Vagina (tissue), 2 donors: ENCODE data around the gene PLEKHA8. TPM values are rescaled to one million over a fixed set of nuclear protein-coding genes. Genes with fewer than 3 reads are reported as not detected.

ENCODE experiments used
- DNase-seq, 2 donors: peaks; one replicate each; pipeline ENCODE4 v3.0.0-alpha.2; 2017; ENCODE audit errors: extremely low spot score in 2 of 2
- H3K27ac ChIP-seq: fragments of 200-600 bp; sonication (generic); one replicate; pipeline ENCODE4 v1.5.1; 2019
- H3K27me3 ChIP-seq: fragments of 200-600 bp; sonication (generic); one replicate; pipeline ENCODE4 v1.5.1; 2019
- H3K36me3 ChIP-seq, 2 donors: fragments of 200-600 bp; sonication (generic); one replicate each; pipeline ENCODE4 v1.5.1; 2017 to 2019
- H3K4me1 ChIP-seq: fragments of 200-600 bp; sonication (generic); one replicate; pipeline ENCODE4 v1.5.1; 2019
- H3K4me3 ChIP-seq, 2 donors: fragments of 200-600 bp; sonication (generic); 1 replicate in 1 of 2; 2 replicates in 1 of 2; pipeline ENCODE4 v1.5.1; 2016 to 2019
- H3K9me3 ChIP-seq: fragments of 200-600 bp; sonication (generic); one replicate; pipeline ENCODE4 v1.5.1; 2019
- POLR2A ChIP-seq, 2 donors: fragments of 450-650 bp; IDR thresholded peaks; one replicate each; pipeline ENCODE4 v1.6.1; 2017; ENCODE audit warnings: antibody characterized with exemption in 2 of 2, mild to moderate bottlenecking in 2 of 2, moderate library complexity in 2 of 2
- POLR2AphosphoS5 ChIP-seq, 2 donors: sonication (generic); formaldehyde crosslinking; IDR thresholded peaks; one replicate each; pipeline ENCODE4 v1.9.0; 2017; ENCODE audit warnings: antibody characterized with exemption in 2 of 2, mild to moderate bottlenecking in 2 of 2, low read depth in 1 of 2; ENCODE audit not compliant: insufficient read depth in 1 of 2
- intact Hi-C: fragments of 100-400 bp; cut with DNase I; formaldehyde crosslinking; loops from one replicate; pipeline ENCODE4 v1.15.1; 2023
- total RNA-seq: library from RNA; depleted of rRNA; stranded (reverse); fragments of >200 nt; gene quantifications from one replicate; pipeline ENCODE4 v1.2.3, GENCODE V29; 2016
- TF ChIP-seq, protein P1 (sequence below), 3 experiments: fragments of 450-650 bp in 2 of 3; fragments of 200-600 bp in 1 of 3; sonication (generic) in 1 of 3; IDR thresholded peaks; one replicate each; pipeline ENCODE4 v1.5.1; 2017 to 2019; ENCODE audit warnings: antibody characterized with exemption in 3 of 3, mild to moderate bottlenecking in 2 of 3, moderate library complexity in 2 of 3

The PLEKHA8 gene
- total RNA-seq, 1 donor from 2014 or later: 12.3 TPM

DNA sequence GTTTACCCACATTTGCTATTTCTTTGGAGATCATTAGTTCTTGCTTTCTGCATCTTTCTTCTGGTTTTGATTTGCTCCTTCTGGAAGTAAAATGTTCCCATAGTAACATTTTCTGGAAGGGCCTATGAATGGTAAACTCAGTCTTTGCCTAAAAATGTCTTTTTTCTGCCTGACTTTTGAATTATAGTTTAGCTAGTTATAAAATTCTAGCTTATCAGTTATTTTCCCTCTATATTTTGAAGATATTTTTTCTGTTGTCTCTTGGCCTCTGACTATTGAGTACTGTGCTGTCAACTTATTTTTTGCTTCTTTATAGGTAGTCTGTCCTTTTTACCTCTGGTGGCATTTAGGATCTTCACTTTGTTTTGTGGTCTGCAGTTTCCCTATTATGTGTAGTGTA, 84.9 kb downstream of the PLEKHA8 start:
- TF ChIP-seq, protein P1, sequence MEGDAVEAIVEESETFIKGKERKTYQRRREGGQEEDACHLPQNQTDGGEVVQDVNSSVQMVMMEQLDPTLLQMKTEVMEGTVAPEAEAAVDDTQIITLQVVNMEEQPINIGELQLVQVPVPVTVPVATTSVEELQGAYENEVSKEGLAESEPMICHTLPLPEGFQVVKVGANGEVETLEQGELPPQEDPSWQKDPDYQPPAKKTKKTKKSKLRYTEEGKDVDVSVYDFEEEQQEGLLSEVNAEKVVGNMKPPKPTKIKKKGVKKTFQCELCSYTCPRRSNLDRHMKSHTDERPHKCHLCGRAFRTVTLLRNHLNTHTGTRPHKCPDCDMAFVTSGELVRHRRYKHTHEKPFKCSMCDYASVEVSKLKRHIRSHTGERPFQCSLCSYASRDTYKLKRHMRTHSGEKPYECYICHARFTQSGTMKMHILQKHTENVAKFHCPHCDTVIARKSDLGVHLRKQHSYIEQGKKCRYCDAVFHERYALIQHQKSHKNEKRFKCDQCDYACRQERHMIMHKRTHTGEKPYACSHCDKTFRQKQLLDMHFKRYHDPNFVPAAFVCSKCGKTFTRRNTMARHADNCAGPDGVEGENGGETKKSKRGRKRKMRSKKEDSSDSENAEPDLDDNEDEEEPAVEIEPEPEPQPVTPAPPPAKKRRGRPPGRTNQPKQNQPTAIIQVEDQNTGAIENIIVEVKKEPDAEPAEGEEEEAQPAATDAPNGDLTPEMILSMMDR (IDR thresholded peaks at IDR 0.05): no peak
- TF ChIP-seq POLR2AphosphoS5 (IDR thresholded peaks at IDR 0.05; ENCODE audit: insufficient read depth in 1 of 2, low read depth in 1 of 2) (no peak), POLR2A (IDR thresholded peaks at IDR 0.05) (no peak)
- Histone ChIP-seq H3K9me3 (no peaks in the 10 kb centered on the region), H3K27ac (no peak overlapping the region), H3K36me3 (no peaks in the 10 kb centered on the region), H3K4me1 (no peaks in the 10 kb centered on the region), H3K4me3 (no peak overlapping the region), H3K27me3 (no peaks in the 10 kb centered on the region)
- intact Hi-C loops: no loop called here
- no peak for DNase-seq

DNA sequence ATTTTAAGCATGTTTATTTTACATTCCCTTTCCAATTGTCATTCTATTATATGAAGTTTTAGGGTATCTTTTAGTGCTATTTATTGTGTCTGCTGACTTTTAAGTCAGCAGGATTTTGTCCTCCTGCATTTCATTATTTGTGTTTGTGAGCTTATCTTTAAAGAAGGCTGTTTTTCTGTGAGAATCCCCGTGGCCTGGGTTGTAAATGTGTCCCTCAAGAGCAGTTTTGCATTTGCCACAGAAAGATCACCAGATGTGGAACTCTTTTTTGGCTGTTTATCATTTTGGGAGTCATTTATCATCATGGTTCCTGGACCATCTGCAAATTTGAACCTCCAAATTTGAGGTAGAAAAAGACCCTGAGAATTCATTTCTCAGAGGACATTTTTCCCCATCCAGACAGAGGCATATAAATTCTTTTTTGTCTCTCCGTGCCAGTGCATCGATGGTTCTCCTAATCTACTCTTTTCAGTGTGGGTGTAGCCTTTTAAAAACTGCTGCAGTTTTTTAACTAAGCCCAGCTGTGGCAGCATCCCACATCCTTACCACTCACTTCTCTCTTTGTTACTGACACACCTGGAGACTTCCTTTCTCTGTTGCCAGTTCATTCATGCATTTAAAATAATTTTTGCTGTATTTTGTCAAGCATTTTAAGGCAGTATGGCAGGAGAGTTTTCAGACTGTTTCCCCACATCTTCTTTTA, 86.5 kb downstream of the PLEKHA8 start:
- H3K4me1 ChIP-seq: no peaks in the 10 kb centered on the region
- H3K27ac ChIP-seq: no peak overlapping the region
- H3K9me3 ChIP-seq: no peaks in the 10 kb centered on the region
- no peak for TF ChIP-seq POLR2A (IDR thresholded peaks at IDR 0.05)
- no peak for TF ChIP-seq POLR2AphosphoS5 (IDR thresholded peaks at IDR 0.05; ENCODE audit: insufficient read depth in 1 of 2, low read depth in 1 of 2)
- TF ChIP-seq, protein P1 (IDR thresholded peaks at IDR 0.05): no peak
- no peak for DNase-seq
- H3K36me3 ChIP-seq: no peaks in the 10 kb centered on the region
- H3K4me3 ChIP-seq: no peak overlapping the region
- H3K27me3 ChIP-seq: no peaks in the 10 kb centered on the region
- intact Hi-C loops: no loop called here

DNA sequence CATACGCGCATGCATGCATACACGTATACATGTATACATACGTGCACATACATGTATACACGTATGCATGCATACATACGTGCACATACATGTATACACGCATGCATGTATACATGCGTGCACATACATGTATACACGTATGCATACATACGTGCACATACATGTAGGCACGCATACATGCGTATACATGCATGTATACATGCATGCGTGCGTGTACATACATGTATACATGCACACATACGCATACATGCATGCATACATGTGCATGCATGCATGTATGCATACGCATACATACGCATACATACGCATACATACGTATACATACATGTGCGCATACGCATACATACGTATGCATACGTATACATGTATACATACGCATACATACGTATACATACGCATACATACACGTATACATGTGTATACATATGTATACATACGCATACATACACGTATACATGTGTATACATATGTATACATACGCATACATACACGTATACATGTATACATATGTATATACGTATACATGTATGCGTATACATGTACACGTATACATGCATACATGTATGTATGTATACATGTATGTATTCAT, 87.6 kb downstream of the PLEKHA8 start:
- no peaks in the 10 kb centered on the region for H3K27me3 ChIP-seq
- H3K36me3 ChIP-seq: no peaks in the 10 kb centered on the region
- H3K27ac ChIP-seq: no peak overlapping the region
- TF ChIP-seq POLR2AphosphoS5 (IDR thresholded peaks at IDR 0.05; ENCODE audit: insufficient read depth in 1 of 2, low read depth in 1 of 2): no peak
- no peak for TF ChIP-seq POLR2A (IDR thresholded peaks at IDR 0.05)
- TF ChIP-seq, protein P1 (IDR thresholded peaks at IDR 0.05): no peak
- no peaks in the 10 kb centered on the region for H3K4me1 ChIP-seq
- H3K4me3 ChIP-seq: no peak overlapping the region
- DNase-seq: no peak
- no peaks in the 10 kb centered on the region for H3K9me3 ChIP-seq
- intact Hi-C loops: no loop called here

DNA sequence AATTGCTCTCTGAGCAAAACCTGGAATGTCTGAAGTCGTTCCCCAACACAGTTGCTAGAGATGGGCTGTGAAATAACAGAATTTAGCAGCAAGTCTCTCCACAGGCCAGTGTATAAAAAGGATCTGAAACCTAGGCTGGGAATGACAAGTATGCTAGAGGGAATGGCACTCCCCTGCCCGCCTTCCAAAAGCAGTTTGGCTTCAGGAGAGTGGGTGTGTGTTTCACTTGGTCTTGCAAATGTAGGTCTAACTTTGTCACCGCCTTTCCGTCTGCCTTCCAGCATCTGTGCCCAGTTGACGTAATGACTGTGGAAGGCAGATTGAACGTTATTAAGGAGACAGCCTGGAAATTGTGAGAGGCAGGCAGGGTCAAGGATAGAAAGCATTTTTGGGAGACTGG, 88.6 kb downstream of the PLEKHA8 start:
- no peak for DNase-seq
- TF ChIP-seq, protein P1 (IDR thresholded peaks at IDR 0.05): no peak
- TF ChIP-seq POLR2A (IDR thresholded peaks at IDR 0.05) (no peak), POLR2AphosphoS5 (IDR thresholded peaks at IDR 0.05; ENCODE audit: insufficient read depth in 1 of 2, low read depth in 1 of 2) (no peak)
- Histone ChIP-seq H3K27me3 (no peaks in the 10 kb centered on the region), H3K27ac (peak overlapping the region; percentile 14), H3K4me1 (no peaks in the 10 kb centered on the region), H3K9me3 (no peaks in the 10 kb centered on the region), H3K36me3 (no peaks in the 10 kb centered on the region), H3K4me3 (no peak overlapping the region)
- intact Hi-C loops: no loop called here

DNA sequence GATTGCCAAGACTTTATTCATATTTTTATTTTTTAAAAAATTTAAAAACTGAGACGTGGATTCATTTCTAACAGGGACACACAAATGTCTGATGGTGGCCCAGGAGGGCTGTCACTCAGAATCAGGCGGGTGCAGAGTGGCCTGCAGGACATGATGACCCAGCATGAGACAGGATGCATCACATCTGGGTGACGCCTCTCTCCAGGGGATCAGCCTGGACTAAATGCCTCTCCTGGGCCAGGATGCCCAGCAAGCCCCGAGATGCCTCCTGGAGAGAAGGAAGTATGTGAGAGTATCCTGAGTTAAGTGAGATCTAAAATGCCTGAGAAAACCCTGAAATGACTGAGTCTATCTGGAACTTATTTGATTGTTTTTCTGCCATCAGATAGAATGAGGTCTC, 89.7 kb downstream of the PLEKHA8 start:
- no peak for DNase-seq
- Histone ChIP-seq H3K9me3 (no peaks in the 10 kb centered on the region), H3K36me3 (no peaks in the 10 kb centered on the region), H3K4me3 (no peak overlapping the region), H3K27me3 (no peaks in the 10 kb centered on the region), H3K27ac (no peak overlapping the region), H3K4me1 (no peaks in the 10 kb centered on the region)
- TF ChIP-seq POLR2AphosphoS5 (IDR thresholded peaks at IDR 0.05; ENCODE audit: insufficient read depth in 1 of 2, low read depth in 1 of 2) (no peak), POLR2A (IDR thresholded peaks at IDR 0.05) (no peak)
- TF ChIP-seq, protein P1 (IDR thresholded peaks at IDR 0.05): no peak
- intact Hi-C loops: no loop called here
